Hepatocyte (in vitro differentiated cells): ENCODE measurements around the gene POU6F2.

ENCODE experiments used
- EZH2phosphoT487 ChIP-seq: fragments of 200-600 bp; sonication (generic); IDR thresholded peaks from one replicate; pipeline ENCODE4 v1.6.1; 2018; ENCODE audit warnings: antibody characterized with exemption, mild to moderate bottlenecking, low read depth, moderate library complexity; ENCODE audit not compliant: unreplicated experiment, severe bottlenecking
- TF ChIP-seq, protein P1 (sequence below): fragments of 200-600 bp; sonication (generic); IDR thresholded peaks from 2 replicates; pipeline ENCODE4 v1.5.1; 2016; ENCODE audit warnings: antibody characterized with exemption, mild to moderate bottlenecking; ENCODE audit not compliant: poor library complexity

DNA sequence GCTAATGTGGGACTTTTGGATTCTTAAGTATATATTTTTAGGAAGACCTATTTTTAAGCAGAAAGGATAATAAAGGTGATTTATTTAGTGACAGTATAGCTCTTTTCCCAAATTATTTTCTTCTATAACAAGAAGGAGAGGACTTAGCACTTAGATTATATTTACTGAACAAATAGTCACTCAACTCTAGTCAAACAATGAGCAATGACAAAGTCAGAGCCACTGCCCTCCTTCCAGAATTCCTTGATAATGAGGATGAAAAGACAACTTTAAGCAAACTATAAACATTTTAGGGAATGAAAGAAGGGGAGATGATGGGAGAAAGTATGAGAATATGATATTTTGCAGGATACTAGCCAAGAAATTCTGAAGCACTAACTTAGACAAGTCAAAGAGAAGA is 295.0 kb downstream of the POU6F2 start:
- no peak for TF ChIP-seq EZH2phosphoT487
- TF ChIP-seq, protein P1, sequence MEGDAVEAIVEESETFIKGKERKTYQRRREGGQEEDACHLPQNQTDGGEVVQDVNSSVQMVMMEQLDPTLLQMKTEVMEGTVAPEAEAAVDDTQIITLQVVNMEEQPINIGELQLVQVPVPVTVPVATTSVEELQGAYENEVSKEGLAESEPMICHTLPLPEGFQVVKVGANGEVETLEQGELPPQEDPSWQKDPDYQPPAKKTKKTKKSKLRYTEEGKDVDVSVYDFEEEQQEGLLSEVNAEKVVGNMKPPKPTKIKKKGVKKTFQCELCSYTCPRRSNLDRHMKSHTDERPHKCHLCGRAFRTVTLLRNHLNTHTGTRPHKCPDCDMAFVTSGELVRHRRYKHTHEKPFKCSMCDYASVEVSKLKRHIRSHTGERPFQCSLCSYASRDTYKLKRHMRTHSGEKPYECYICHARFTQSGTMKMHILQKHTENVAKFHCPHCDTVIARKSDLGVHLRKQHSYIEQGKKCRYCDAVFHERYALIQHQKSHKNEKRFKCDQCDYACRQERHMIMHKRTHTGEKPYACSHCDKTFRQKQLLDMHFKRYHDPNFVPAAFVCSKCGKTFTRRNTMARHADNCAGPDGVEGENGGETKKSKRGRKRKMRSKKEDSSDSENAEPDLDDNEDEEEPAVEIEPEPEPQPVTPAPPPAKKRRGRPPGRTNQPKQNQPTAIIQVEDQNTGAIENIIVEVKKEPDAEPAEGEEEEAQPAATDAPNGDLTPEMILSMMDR, result no peak
